A172 (cell line): ENCODE data around the gene GRIN1. TPM values are rescaled to one million over a fixed set of nuclear protein-coding genes. Genes with fewer than 3 reads are reported as not detected.
A peak's percentile ranks its signal among the peaks of the same experiment; 100 is the strongest.

ENCODE experiments used
- DNase-seq: peaks from one replicate; pipeline ENCODE4 v3.0.0-alpha.2; 2015; ENCODE audit warnings: low spot score
- total RNA-seq: library from RNA; depleted of rRNA; stranded (reverse); fragments of >200 nt; shearing (Covaris generic); gene quantifications from 2 replicates; pipeline ENCODE4 v1.2.3, GENCODE V29; 2014

Gene GRIN1
- total RNA-seq, 1 experiment from 2014 or later, result not detected

DNA sequence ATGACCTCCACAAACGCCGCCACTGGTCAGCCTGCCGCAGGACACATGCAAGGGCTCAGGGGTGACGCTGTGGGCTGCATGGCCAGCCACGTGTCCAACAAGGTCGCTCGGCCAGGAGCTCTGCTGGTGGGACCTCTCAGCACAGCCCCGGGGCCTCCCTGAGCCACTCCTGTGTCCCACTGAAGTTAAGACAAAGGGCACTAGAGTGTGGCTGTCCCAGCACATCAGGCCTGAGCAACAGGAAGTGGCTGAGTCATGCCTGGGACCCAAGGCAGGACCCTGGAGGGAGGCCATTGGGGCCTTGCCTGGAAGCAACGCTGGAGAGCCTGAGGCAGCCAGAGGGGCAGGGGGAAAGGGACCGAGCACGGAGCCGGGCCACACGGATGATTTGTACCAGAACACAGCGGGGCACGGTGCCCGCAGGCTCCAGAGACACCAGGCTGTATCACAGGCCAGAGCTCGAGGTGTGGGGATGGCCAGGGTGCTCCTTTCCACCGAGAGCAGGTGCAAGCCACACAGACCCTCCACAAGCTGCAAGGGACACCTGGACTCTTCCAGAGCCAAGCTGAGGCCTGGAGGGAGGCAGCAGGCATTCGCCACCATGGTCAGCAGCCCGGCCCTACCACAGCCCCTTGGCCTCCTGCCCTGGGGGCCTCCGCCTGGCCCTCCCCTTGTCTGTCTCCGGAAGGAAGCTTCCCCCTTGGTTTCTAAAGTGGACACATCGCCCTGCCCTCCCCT is 39.4 kb downstream of the GRIN1 start:
- DNase-seq, result peak; percentile 61

DNA sequence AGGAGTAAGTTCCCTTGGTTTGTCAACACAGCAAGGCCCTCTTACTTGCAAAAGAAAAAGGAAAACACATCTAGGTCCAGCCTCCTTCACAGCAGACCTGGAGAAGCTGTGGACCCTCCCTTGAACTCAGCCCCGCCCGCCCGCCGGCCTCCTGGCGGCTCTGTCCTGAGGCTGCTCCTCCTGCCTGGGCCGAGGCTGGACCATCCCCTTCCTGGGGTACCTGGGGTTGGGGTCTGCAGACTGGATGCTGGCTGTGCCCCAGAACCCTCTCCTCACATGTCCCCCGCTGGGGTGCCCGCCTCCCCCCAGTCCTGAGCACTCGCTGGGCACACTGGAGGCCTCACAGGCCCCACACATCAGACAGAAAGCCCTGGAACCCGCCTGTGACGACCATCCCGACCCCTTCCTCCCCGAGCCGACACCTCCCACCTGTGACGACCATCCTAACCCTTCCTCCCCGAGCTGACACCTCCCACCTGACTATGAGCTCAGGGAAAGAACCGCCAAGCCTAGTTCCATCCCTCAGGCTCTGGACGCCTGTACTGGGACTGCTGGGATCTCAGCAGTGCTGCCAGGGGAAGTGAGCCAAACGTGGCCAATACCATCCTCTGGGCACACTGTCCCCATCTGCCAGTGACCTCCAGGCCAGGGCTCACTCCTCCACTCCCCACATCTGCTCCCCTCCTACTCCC is 40.1 kb downstream of the GRIN1 start:
- DNase-seq, result no peak

DNA sequence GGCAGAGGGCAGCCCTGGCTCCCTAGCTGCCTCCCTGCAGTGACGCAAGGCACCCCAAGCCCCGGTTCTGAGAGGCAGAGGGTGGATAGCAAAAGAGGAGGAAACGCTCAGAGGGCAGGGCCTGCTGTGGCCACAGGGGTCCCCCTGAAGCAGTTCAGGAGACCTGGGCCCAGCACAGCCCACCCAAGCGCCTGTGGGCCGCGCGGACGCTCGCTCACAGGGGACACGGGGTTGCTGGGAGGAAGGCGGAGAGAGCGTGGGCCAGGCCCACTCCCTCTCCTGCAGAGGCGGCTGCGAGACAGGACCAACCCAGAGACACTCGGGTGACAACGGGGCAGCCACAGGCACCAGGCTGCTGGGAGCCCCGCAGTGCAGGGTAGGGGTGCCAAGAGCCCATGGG is 40.8 kb downstream of the GRIN1 start:
- DNase-seq, result no peak

DNA sequence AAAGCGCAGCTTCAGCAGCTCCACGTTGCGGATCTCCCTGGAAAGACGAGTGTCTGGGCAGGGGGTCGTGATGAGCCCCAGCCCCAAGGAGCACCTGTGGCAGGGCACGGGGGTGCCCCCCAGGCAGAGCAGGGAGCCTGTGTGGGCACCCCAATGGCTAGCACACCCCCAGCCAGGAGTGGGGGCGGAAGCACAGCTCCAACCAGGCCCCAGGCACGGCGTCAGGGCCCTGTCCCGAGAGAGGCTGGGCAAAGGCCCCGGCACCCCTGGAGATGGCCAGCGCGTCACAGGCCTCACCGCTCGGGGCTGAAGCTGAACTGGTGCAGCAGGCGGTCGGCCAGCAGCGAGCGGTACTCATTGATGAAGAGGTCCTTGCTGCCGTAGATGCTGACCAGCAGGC is 41.5 kb downstream of the GRIN1 start:
- DNase-seq, result no peak

DNA sequence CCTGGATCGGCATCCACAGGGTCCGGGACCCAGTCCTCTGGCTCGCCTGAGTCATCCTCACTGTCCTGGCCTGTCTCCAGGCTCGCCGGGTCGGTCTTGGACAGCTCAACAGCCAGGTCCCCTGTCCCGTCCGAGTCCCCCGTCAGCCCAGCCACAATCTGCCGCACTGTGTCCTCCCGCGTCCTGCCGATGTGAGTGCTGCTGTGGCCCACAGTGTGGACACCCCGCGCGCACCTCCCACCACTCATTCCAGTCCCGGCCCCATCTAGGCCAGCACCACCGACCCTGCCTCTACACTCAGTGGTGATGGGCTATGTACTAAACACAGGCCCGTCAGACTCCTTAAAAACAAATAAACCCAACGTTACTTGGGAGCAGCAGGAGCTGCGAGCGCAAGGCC is 42.7 kb downstream of the GRIN1 start:
- DNase-seq, result no peak

DNA sequence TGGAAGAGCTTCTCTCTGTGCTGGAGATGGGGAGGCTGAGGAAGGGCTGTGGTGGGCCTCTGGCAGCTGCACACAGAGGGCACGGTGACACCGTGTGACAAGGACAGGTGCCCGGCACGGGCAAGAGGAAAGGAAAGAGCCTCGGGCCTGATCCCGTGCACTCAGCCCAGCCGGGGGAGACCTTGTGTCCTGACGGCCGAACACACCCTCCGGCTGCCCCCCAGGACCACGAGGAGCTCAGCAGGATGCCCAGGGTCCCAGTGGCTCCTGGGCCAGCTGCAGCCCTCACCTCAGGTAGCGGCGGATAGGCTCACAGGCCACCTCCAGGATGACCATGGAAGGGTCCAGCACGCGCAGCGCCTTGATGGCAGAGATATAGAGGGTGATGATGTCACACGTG is 43.9 kb downstream of the GRIN1 start:
- no peak for DNase-seq

DNA sequence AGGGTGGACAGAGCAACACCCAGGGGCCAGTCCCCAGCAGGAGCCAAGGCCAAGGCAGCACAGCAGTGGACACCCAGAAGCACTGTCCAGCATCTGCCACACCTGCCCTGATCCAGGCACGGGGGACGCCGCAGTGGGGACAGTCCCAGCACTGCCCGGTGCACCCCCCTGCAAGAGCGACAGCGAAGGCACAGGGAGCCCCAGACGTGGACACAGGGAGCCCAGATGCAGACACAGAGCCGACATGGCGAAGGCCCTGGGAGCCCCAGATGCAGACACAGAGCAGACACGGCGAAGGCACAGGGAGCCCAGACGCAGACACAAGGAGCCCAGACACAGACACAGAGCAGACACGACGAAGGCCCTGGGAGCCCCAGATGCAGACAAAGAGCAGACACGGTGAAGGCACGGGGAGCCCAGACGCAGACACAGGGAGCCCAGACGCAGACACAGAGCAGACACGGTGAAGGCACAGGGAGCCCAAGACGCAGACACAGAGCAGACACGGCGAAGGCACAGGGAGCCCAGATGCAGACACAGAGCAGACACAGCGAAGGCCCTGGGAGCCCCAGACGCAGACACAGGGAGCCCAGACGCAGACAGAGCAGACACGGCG is 45.1 kb downstream of the GRIN1 start:
- no peak for DNase-seq

DNA sequence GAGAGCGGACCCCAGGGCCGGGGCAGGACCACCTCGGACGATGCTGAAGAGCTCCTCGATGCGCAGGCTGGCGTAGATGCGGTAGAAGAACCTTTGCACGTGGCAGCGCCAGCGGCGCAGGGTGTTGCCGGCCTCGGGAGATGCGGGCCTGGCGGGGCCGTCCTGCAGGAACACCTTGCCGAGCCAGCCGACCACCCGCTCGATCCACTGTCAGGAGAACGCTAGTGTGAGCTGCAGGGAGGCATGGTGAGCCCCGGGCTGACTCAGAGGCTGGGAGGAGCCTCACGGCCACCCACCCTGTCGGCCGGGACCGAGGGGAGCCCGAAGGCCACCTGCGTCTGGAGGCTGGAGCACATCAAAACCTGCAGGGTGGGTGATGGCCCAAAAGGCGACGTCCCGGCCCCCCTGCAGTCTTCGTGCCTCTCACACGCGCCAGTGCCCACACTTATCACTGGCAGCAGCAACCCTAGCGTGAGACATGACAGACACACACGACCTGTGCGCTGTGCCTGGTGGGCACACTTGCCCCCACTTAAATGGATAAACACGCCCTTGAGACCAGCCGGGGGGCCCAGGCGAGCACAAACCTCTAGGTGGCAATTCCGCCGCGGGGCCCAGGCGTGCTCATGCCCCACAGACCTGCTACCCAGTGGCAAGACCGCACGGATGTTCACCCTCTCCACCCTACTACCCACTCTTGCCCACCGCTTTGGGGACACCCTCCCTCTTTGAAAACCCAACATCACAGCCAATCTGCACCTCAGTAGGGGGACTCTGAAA is 46.1 kb downstream of the GRIN1 start:
- DNase-seq, result no peak

DNA sequence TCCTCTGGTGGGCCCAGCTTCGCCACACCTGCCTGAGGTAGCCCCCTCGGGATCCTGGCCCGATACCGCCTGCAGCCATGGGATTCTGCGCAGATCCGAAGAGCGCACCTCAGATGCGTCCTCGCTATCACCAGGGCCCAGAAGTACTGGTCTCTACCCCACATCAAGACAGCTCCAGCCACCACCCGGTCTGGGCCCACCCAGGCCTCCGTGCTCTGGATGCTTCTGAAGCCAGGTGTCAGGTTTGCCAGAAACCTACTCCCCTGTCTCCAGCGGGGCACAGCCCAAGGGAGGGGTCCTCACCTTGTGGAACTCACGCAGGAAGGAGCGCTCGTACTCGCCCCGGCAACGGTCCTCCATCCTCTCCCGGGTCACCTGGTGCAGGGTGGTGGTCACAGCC is 47.0 kb downstream of the GRIN1 start:
- DNase-seq, result no peak

DNA sequence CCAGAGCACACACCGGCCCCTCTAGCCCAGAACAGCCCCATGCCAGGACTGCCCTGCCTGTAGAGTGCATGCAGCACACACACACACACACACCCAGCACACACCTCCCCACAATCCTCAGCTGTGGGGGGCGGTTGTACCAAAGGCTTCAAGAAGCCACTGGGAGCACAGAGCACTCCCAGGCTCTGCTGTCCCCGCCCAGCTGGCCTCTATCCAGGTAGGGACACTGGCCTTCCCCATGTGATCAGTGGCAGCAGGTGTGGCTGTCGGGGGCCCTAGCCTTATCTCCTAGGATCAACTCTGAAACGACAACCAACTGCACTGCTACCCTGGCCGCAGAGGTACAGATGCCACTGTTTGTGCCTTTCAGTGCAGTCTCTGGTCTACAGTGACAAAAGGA is 47.4 kb downstream of the GRIN1 start:
- no peak for DNase-seq

DNA sequence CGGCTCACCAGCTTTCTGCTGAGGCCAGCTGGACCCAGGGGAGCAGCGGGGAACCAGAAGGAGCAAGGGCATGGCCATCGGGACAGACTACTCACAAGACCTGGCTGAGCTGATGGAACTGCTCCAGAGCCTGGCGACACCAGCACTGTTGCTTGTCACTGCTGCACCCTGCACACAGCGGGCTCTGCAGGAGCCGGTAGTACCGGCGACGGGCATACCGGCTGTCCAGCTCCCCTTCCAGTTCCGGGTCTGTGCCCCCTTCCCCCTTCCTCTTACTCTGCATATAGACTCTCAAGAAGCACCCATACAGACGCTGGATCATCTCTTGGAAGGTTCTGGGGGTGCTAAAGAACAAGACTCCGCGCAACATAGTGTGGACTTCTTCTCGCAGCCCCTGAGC is 48.4 kb downstream of the GRIN1 start:
- no peak for DNase-seq

DNA sequence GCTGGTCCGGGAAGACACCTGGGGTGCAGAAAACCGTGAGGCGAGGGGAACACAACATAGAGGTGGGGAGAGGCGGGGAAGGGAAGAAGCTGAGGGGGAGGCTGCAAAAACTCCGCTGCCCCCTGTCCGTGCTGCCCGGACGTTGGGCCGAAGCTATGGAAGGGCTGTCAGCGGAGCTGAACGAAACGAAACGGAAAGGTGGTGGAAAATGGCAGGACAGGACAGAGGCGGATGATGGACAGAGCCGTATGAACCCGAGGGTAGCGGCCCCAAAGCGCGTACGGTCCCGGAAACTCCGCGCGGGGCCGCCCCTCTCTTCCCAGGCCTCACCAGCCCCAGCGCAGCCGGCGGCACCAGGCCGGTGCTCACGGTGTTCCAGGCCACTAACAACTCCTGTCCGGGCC is 49.1 kb downstream of the GRIN1 start:
- no peak for DNase-seq

DNA sequence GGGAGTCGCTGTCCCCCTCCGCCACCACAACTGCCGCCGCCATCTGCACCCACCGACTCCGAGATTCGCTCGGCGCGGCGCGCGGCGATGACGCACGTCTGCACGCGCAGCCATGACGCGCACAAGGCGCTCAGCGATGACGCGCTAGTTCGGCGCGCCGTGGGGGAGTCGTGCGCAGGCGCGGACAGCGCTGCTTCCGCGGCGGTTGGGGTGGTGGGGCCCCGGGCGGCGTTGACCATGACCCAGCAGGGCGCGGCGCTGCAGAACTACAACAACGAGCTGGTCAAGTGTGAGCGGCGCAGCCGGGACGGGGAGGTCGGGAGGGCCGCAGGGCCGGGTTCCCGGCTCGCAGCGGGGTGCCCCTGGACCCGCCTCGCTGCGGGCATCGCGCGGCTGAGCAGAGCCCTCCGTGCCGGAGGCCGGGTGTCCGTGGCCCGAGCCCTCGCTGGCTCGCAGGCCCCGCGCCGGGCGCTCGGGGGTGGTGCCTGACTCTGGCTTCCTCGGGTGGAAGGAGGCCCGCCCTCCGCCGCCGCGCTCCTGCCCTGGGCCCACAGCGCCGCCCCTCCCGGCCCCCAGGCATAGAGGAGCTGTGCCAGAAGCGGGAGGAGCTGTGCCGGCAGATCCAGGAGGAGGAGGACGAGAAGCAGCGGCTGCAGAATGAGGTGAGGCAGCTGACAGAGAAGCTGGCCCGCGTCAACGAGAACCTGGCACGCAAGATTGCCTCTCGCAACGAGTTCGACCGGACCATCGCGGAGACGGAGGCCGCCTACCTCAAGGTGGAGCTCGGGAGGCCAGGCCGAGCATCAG is 49.7 kb downstream of the GRIN1 start, which contains the start of the genes ANAPC2 and SSNA1:
TSS of gene ANAPC2 (minus strand) at position 71 of the 807 bp plus-strand sequence. CDS start at position 43, 28 bp downstream.
TSS of gene SSNA1 (plus strand) at position 187 of the 807 bp plus-strand sequence. CDS start at position 238, 51 bp downstream.
- DNase-seq, result peak; percentile 92

DNA sequence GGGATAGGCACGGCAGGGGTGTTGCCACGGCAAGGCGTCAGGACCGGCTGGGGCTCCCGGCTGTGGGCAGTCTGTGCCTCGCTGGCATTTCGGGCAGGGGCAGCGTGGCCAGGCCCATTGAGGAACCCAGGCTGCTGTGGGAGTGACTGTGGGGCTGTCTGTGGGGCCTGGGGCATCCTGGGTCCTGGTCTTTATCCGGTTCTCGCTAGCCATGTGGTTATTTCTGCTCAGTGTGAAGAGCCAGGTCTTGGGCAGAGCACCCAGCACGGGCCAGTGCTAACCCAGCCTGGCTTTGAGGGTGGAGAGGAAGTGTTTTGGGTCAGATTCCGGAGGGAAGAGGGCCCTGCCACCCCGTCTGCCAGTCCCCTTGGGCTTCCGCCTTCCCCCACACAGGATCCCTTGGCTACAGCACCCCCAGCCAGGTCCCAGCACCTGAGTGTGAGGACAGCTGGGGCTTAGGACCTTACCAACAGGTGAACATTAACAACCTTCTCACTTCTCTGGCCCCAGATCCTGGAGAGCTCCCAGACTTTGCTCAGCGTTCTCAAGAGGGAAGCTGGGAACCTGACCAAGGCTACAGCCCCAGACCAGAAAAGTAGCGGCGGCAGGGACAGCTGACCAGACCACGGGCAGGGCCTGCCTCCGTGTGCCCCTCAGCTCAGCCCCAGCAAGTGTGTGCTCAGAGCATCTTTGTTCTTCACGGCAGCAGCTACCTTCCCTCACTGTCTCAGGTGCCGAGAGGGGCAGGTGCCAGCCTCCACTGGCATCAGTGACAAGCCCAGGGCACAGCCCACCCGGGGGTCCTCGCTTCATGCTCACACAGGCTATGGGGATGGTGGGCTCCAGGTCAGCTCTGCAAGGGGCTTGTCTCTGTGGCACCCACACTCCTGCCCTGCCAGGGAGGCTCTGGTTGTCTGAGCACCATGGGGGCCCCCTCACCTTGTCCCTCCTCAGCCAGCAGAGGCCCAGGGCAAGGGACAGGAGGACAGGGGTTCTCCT is 50.6 kb downstream of the GRIN1 start:
- no peak for DNase-seq

DNA sequence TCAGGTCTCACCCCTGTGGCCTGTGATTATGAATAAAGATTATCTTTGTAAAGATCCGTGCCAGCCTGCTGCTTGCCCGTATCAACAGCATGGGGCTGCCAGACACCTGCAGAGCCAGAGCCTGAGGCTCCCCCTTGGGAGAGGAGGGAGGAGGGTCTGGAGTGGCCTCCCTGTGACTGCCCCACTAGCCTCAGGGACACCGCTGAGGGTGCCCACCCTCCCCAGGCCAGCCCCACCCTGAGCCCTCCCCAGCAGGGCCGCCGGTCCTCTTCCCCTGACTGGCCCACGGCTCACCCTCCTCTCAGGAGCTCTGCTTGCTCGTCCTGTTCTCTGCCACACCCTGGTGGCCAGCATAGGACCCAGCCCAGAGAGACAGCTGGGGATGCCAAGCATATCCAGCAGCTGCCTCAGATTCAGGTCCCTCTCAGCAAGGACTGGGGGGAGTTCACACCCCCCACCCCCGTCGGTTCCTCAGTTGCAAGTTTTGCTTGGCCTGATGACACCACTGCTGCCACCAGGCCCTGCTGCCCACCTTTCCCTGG is 51.4 kb downstream of the GRIN1 start:
- no peak for DNase-seq

DNA sequence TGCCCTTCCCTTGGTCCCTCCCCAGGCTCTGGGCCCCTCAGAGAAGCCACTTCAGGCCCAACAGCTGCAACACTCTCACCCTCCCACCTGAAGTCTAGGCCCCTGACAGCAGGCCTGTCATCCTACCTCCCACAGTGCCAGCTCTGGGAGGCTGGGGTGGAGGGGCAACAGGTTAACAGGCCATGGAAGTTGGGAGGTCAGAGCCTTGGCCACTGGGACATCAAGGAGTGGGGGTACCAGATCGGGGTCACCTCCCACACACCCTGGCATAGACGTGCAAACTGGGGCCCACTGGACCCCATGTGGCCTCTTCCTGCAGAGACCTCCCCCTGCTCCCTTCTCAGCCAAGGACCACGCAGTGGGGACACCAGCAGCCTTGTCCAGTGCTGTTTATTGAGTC is 52.3 kb downstream of the GRIN1 start:
- no peak for DNase-seq

DNA sequence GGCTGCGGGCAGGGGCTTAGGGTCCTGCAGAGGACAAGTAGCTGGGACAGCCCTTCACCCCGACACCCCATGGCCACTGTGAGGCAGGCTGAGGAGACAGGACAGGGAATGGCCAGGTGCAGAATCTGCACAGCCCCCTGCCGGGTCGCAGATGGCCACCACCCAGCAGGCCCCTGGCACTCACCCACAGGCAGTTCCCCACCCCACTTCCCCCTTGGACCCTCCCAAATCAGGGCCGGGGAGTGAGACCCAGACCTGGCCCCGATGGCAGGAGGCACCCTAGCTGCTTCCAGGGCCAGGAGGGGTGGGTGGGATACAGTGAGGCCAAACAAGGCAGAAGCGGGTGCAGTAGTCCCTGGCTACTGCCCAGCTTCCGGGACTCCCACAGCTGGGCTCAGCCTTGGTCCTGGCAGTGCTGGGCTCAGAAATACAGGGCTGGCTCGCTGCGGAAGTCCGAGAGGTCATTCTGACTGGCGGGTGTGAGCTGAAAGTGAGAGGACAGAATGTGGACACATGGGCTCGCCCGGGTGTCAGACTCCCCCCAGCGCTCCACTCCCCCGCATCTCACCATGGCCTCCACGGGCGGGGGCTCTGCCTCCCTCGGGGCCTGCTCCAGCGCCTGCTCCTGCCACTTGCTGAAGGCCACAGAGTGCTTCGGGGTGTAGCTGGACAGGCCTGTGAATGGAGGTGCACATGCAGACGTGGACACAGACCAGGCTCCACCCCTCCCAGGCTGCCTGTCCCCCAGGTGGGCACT is 52.9 kb downstream of the GRIN1 start:
- DNase-seq, result no peak

DNA sequence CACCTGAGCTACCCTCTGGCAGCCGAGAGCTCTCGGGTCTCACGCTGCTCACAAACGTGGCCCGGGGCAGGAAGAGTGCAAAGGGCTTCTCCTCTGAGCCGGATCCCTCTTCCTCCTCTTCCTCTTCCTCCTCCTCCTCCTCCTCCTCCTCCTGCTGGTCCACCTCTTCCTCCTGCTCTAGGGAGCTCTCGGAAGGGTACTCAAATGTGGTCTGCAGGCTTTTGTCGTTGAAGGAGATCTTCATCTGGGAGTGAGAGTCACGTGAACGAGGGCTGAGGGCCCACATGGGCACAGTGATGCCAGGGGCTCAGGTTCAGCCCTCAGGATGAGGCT is 53.5 kb downstream of the GRIN1 start:
- no peak for DNase-seq

DNA sequence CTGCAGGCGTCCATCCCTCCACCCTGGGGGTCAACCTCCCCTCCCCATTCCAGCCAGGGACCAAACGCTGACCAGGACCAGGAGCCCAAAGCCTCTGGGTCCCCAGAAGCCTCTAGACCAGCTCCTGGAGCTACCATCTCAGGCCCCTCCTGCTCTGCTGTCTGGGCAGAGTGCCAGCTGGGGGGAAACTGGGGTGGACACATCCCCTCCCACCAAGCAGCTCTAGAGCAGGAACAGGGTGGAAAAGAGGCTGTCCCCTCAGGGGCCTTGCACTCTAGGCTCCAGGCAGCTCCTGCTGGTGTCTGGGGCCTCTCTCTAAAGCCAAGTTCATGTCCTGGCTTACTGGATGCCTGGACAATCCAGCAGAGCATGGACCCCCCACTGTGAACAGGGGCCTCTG is 53.9 kb downstream of the GRIN1 start:
- DNase-seq, result no peak
